Left ventricle myocardium inferior (tissue), 1 donor: ENCODE results near the gene NFIA. TPM values are rescaled to one million over a fixed set of nuclear protein-coding genes. Genes with fewer than 3 reads are reported as not detected.

Source experiments
- DNase-seq: peaks from one replicate; pipeline ENCODE4 v3.0.0-alpha.2; 2020
- H3K27ac ChIP-seq: fragments of 200-600 bp; replicated peaks from 2 replicates; pipeline ENCODE4 v1.8.0; 2021
- H3K27me3 ChIP-seq: fragments of 200-600 bp; 2 replicates; pipeline ENCODE4 v1.8.0; 2021; ENCODE audit warnings: low read depth
- H3K36me3 ChIP-seq: fragments of 200-600 bp; 2 replicates; pipeline ENCODE4 v1.8.0; 2021
- H3K4me1 ChIP-seq: fragments of 200-600 bp; 2 replicates; pipeline ENCODE4 v1.8.0; 2021
- H3K4me3 ChIP-seq: fragments of 200-600 bp; 2 replicates; pipeline ENCODE4 v1.8.0; 2021; ENCODE audit warnings: mild to moderate bottlenecking, moderate library complexity
- H3K9me3 ChIP-seq: fragments of 200-600 bp; replicated peaks from 2 replicates; pipeline ENCODE4 v1.8.0; 2021
- intact Hi-C: fragments of 100-400 bp; cut with micrococcal nuclease; formaldehyde crosslinking; loops from one replicate; pipeline ENCODE4 v1.11.0; 2022
- total RNA-seq: library from RNA; stranded (reverse); fragmentation: NEBNext Ultra II Directional; extraction: Animal tissue kit (Norgen Biotek cat#: 25700); gene quantifications from one replicate; pipeline ENCODE4 v1.2.1, GENCODE V29; 2021
- TF ChIP-seq, protein P1 (sequence below): fragments of 200-600 bp; IDR thresholded peaks from 2 replicates; pipeline ENCODE4 v1.8.0; 2021; ENCODE audit warnings: antibody characterized with exemption, mild to moderate bottlenecking, borderline replicate concordance
- donor health status: DM: no; HTN: yes; CAD: no; lungs with severe emphysema.

NFIA gene
- total RNA-seq, 1 donor from 2014 or later, result 90.2 TPM

DNA sequence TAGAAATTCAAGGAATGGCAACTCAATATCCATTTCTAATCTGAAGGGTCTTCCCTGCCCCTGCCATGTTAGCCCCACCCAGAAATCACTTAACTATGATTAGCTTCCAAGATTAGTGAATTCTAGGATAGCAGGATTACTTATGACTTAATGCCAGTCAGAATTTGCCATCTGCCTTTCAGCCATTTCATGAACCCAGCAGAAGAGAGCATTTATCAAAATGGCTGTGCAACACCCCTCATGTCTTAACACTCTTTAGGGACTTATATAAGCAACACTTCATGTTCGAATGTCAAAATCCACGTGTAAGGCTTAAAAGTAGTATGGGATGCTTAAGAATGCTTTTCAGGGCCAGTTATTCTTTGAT, 288.5 kb downstream of the NFIA start:
- DNase-seq, result no peak
- no peak overlapping the region for H3K27ac ChIP-seq
- H3K9me3 ChIP-seq, result no peaks in the 10 kb centered on the region
- intact Hi-C loops, result no loop called here
- peaks cover 39% of the 10 kb centered on the region for H3K4me1 ChIP-seq
- TF ChIP-seq, protein P1, sequence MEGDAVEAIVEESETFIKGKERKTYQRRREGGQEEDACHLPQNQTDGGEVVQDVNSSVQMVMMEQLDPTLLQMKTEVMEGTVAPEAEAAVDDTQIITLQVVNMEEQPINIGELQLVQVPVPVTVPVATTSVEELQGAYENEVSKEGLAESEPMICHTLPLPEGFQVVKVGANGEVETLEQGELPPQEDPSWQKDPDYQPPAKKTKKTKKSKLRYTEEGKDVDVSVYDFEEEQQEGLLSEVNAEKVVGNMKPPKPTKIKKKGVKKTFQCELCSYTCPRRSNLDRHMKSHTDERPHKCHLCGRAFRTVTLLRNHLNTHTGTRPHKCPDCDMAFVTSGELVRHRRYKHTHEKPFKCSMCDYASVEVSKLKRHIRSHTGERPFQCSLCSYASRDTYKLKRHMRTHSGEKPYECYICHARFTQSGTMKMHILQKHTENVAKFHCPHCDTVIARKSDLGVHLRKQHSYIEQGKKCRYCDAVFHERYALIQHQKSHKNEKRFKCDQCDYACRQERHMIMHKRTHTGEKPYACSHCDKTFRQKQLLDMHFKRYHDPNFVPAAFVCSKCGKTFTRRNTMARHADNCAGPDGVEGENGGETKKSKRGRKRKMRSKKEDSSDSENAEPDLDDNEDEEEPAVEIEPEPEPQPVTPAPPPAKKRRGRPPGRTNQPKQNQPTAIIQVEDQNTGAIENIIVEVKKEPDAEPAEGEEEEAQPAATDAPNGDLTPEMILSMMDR, result no peak
- peaks cover 7% of the 10 kb centered on the region for H3K36me3 ChIP-seq
- H3K4me3 ChIP-seq, result no peak overlapping the region
- no peaks in the 10 kb centered on the region for H3K27me3 ChIP-seq

DNA sequence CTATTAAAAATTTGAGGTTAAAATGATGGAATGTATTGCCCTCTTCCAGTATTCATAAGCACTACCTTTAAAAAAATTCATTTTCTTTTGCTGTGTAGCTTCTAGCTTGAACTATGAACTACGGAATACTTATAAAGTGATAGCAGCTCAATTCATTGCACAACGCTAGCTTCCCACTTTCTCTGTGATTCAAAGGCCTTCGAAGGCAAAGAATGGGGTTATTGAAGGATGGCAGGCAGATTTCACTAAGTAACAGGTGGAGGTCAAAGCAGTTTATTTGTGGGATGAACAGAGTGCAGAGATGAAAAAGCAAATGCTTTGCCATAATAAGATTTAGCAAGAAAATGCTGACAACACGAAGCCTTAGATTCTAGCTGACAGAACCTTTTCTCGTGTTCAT, 290.6 kb downstream of the NFIA start:
- TF ChIP-seq, protein P1, result no peak
- peaks cover 59% of the 10 kb centered on the region for H3K4me1 ChIP-seq
- no peak overlapping the region for H3K27ac ChIP-seq
- DNase-seq, result no peak
- no peaks in the 10 kb centered on the region for H3K9me3 ChIP-seq
- H3K4me3 ChIP-seq, result no peak overlapping the region
- intact Hi-C loops, result no loop called here
- H3K27me3 ChIP-seq, result no peaks in the 10 kb centered on the region
- H3K36me3 ChIP-seq, result peaks cover 7% of the 10 kb centered on the region

DNA sequence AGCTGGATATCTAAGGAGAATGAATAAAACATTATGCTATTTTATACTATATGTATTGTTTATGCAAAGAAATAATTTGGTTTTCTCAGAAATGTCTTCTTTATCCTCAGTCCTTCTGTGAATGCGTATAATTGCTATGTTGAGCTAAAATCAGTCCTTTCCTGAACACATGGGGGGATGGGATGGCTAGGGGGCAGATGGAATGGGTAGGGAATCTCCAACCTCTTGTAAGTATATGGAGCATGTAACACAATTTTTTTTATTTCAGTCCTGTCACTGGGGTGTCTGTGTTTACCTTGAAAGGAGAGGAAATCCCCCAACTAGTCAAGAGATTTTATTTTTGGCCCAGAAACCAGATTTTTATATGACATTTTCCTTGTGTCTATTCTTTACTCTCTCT, 291.8 kb downstream of the NFIA start:
- TF ChIP-seq, protein P1, result no peak
- peaks cover 7% of the 10 kb centered on the region for H3K36me3 ChIP-seq
- peaks cover 58% of the 10 kb centered on the region for H3K4me1 ChIP-seq
- no peaks in the 10 kb centered on the region for H3K27me3 ChIP-seq
- no peak overlapping the region for H3K27ac ChIP-seq
- no peak for DNase-seq
- no peaks in the 10 kb centered on the region for H3K9me3 ChIP-seq
- intact Hi-C loops, result no loop called here
- no peak overlapping the region for H3K4me3 ChIP-seq

DNA sequence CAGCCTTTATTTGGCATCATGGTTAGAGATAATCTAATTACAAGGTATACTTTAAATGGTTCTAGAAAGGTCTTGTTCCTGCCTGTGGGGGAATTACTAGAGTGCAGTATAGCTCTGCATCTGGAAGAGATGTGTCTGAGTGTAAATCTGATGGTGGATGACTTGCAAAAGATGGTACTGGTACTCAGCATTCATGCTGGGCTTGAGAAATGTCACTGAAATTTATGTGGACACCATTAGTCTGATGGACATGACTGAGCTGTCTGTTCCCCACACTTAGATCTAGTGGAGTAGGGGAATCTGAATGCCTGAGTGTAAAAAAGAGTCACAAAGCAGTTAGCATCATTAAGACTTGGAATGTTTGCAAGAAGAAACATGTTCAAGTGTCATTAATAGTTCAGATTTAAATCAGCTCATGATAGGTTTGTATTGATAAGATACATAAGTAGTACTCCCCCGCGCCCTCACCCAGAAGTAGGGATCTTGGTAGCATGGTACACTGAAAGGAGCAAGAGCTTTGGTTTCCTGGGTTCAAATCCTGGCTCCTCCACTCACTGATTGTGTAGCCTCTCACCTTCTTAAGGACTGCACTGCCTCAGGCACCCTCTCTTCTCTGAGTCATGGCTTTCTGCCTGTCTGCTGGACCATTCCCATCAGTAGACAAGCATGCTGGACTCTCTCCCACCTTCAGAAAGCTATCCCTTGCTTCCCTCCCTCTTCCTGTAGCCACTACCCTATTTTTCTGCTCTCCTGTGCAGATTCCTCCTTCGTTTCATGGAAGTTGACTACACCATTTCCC, 292.9 kb downstream of the NFIA start:
- TF ChIP-seq, protein P1, result no peak
- Histone ChIP-seq H3K27me3 (no peaks in the 10 kb centered on the region), H3K9me3 (no peaks in the 10 kb centered on the region), H3K36me3 (peaks cover 5% of the 10 kb centered on the region), H3K4me1 (peaks cover 56% of the 10 kb centered on the region), H3K4me3 (no peak overlapping the region), H3K27ac (no peak overlapping the region)
- DNase-seq, result no peak
- intact Hi-C loops, result no loop called here

DNA sequence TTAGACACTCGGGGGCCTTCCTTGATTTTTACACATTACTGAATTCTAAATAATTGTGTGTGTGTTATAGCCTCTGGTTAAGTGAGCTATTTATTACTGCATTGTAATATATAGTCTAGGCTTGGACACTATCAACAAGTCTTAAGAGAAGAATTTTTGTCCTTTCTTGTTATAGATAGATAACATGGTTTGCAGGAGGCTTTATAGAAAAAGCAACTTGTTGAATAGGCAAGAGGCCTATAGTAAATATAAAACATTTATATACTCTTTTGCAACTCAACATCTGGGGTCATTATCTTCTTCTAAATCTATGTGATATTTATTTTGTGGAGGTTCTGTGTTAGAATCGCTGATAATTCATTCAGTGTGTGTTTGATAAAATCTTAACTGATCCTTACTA, 293.8 kb downstream of the NFIA start:
- Histone ChIP-seq H3K36me3 (no peaks in the 10 kb centered on the region), H3K4me1 (peaks cover 64% of the 10 kb centered on the region), H3K27me3 (no peaks in the 10 kb centered on the region), H3K4me3 (no peak overlapping the region), H3K27ac (peak overlapping the region; percentile 77), H3K9me3 (no peaks in the 10 kb centered on the region)
- TF ChIP-seq, protein P1, result no peak
- intact Hi-C loops, result no loop called here
- no peak for DNase-seq
